IMR-90 (cell line): Measurements from ENCODE around the gene OPCML. TPM values are rescaled to one million over a fixed set of nuclear protein-coding genes. Genes with fewer than 3 reads are reported as not detected.

Experiments
- ATAC-seq: fragments of 200-7000 bp; cut with Tn5 transposase; 2 replicates; pipeline ENCODE4 v1.9.1; 2020; ENCODE audit warnings: low read depth, mild to moderate bottlenecking, moderate library complexity
- BruUV-seq: library from RNA; stranded (reverse); fragments of 400-500 nt; replicated peaks from 2 replicates; lab custom pipeline; 2021; lab: Mats Ljungman, UMichigan
- CTCF ChIA-PET: fragments of 300-600 bp; formaldehyde crosslinking; extraction: SDS; loops from one replicate; lab custom pipeline; 2021; ENCODE audit warnings: antibody characterized with exemption; lab: Yijun Ruan, JAX
- POLR2A ChIA-PET: fragments of 300-600 bp; sonication (Branson Sonifier 250); formaldehyde crosslinking; loops from one replicate; lab custom pipeline; 2022; ENCODE audit warnings: antibody characterized with exemption; ENCODE audit not compliant: unreplicated experiment; lab: Charles Lee
- DNase-seq: peaks from one replicate; pipeline ENCODE4 v3.0.0; 2013
- H2AFZ ChIP-seq: replicated peaks from 2 replicates; pipeline ENCODE3; 2013; ENCODE audit warnings: low read length, mild to moderate bottlenecking; ENCODE audit not compliant: poor library complexity
- H2AK5ac ChIP-seq: 2 replicates; pipeline ENCODE4 v1.6.1; 2013; ENCODE audit warnings: low read depth, low read length, inconsistent platforms
- H2AK9ac ChIP-seq: replicated peaks from 2 replicates; pipeline ENCODE3; 2013; ENCODE audit warnings: mild to moderate bottlenecking, low read depth, low read length, moderate library complexity; ENCODE audit not compliant: poor library complexity
- H2BK120ac ChIP-seq: 2 replicates; pipeline ENCODE4 v1.6.1; 2013; ENCODE audit warnings: low read depth, low read length, inconsistent platforms
- H2BK15ac ChIP-seq: 3 replicates; pipeline ENCODE4 v1.6.1; 2013; ENCODE audit warnings: low read depth, low read length, inconsistent platforms
- H2BK20ac ChIP-seq: 2 replicates; pipeline ENCODE4 v1.6.1; 2013; ENCODE audit warnings: low read depth, mild to moderate bottlenecking, inconsistent platforms, low read length, moderate library complexity
- H2BK5ac ChIP-seq: 2 replicates; pipeline ENCODE4 v1.6.1; 2013; ENCODE audit warnings: mild to moderate bottlenecking, low read depth, low read length, inconsistent platforms; ENCODE audit not compliant: poor library complexity, severe bottlenecking
- H3K14ac ChIP-seq: replicated peaks from 2 replicates; pipeline ENCODE4 v1.6.1; 2013; ENCODE audit warnings: low read depth, low read length, inconsistent platforms
- H3K18ac ChIP-seq: 2 replicates; pipeline ENCODE4 v1.6.1; 2013; ENCODE audit warnings: low read depth, low read length, control low read depth
- H3K23ac ChIP-seq: 2 replicates; pipeline ENCODE4 v1.6.1; 2013; ENCODE audit warnings: low read depth, low read length, inconsistent platforms
- H3K27ac ChIP-seq: 2 replicates; pipeline ENCODE4 v1.5.1; 2013; ENCODE audit warnings: mild to moderate bottlenecking, control low read depth, low read length; ENCODE audit not compliant: insufficient read depth
- H3K27me3 ChIP-seq: 2 replicates; pipeline ENCODE4 v1.6.1; 2013; ENCODE audit warnings: low read length; ENCODE audit not compliant: control insufficient read depth, insufficient read depth
- H3K36me3 ChIP-seq: 2 replicates; pipeline ENCODE4 v1.6.1; 2013; ENCODE audit warnings: low read length, mixed read lengths; ENCODE audit not compliant: control insufficient read depth, insufficient read depth
- H3K4ac ChIP-seq: 2 replicates; pipeline ENCODE4 v1.6.1; 2013; ENCODE audit warnings: low read depth, low read length, inconsistent platforms
- H3K4me1 ChIP-seq: 2 replicates; pipeline ENCODE4 v1.6.1; 2013; ENCODE audit warnings: low read length, mixed read lengths; ENCODE audit not compliant: control insufficient read depth, insufficient read depth
- H3K4me2 ChIP-seq: 2 replicates; pipeline ENCODE4 v1.6.1; 2013; ENCODE audit warnings: low read depth, mild to moderate bottlenecking, control low read depth, low read length, moderate library complexity
- H3K4me3 ChIP-seq: 2 replicates; pipeline ENCODE4 v1.5.1; 2013; ENCODE audit warnings: low read depth, mild to moderate bottlenecking, control low read depth, low read length, moderate library complexity; ENCODE audit not compliant: insufficient read depth
- H3K56ac ChIP-seq: 2 replicates; pipeline ENCODE4 v1.6.1; 2013; ENCODE audit warnings: low read length, inconsistent platforms; ENCODE audit not compliant: insufficient read depth; ENCODE audit errors: extremely low read depth
- H3K79me1 ChIP-seq, 2 experiments: 2 replicates each; pipeline ENCODE4 v1.6.1; 2013; ENCODE audit warnings: low read length in 2 of 2, inconsistent platforms in 1 of 2, low read depth in 1 of 2
- H3K9ac ChIP-seq: 2 replicates; pipeline ENCODE4 v1.6.1; 2013; ENCODE audit warnings: low read depth, low read length, control low read depth
- H3K9me1 ChIP-seq: 2 replicates; pipeline ENCODE4 v1.6.1; 2013; ENCODE audit warnings: low read length, inconsistent platforms; ENCODE audit not compliant: insufficient read depth
- H3K9me3 ChIP-seq: 2 replicates; pipeline ENCODE4 v1.6.1; 2013; ENCODE audit warnings: low read length; ENCODE audit not compliant: control insufficient read depth, insufficient read depth
- H4K20me1 ChIP-seq: 2 replicates; pipeline ENCODE4 v1.6.1; 2013; ENCODE audit warnings: low read length, inconsistent platforms; ENCODE audit not compliant: insufficient read depth
- H4K5ac ChIP-seq: 2 replicates; pipeline ENCODE4 v1.6.1; 2013; ENCODE audit warnings: mild to moderate bottlenecking, low read depth, low read length, control low read depth
- H4K8ac ChIP-seq, 2 experiments: 2 replicates each; pipeline ENCODE4 v1.6.1; 2013; ENCODE audit warnings: low read depth in 2 of 2, low read length in 2 of 2, control low read depth in 1 of 2, inconsistent platforms in 1 of 2
- H4K91ac ChIP-seq: 2 replicates; pipeline ENCODE4 v1.6.1; 2013; ENCODE audit warnings: low read depth, low read length, inconsistent platforms; ENCODE audit not compliant: insufficient read depth
- CHD1 ChIP-seq: IDR thresholded peaks from 2 replicates; pipeline ENCODE4 v1.6.1; 2012; ENCODE audit warnings: low read depth, low read length, improper control_type of control experiment
- FOS ChIP-seq: fragments of 150-350 bp; IDR thresholded peaks from 2 replicates; pipeline ENCODE4 v1.6.1; 2016; ENCODE audit warnings: low read depth, low read length
- MAFK ChIP-seq: IDR thresholded peaks from 2 replicates; pipeline ENCODE4 v1.6.1; 2012; ENCODE audit warnings: low read depth, low read length, improper control_type of control experiment
- MXI1 ChIP-seq: IDR thresholded peaks from 2 replicates; pipeline ENCODE4 v1.6.1; 2012; ENCODE audit warnings: low read depth, mild to moderate bottlenecking, low read length, moderate library complexity, borderline replicate concordance
- RCOR1 ChIP-seq: IDR thresholded peaks from 2 replicates; pipeline ENCODE4 v1.6.1; 2012; ENCODE audit warnings: mild to moderate bottlenecking, low read length, improper control_type of control experiment; ENCODE audit not compliant: insufficient replicate concordance
- RFX5 ChIP-seq: IDR thresholded peaks from 2 replicates; pipeline ENCODE4 v1.8.0; 2012; ENCODE audit warnings: low read depth, mild to moderate bottlenecking, low read length, moderate library complexity
- WGBS, 2 experiments: methylation state at CpG; one replicate each; pipeline versions ENCODE4 v1.1.5 to v1.1.7; 2013; ENCODE audit warnings: missing lambda C conversion rate in 2 of 2; ENCODE audit not compliant: insufficient read length in 1 of 2; ENCODE audit errors: extremely low coverage in 2 of 2; 5-methylcytosine and 5-hydroxymethylcytosine counted together
- dilution Hi-C: fragments of 300-500 bp; cut with HindIII; formaldehyde crosslinking; loops from one replicate; pipeline ENCODE4 v1.14.3; 2018; ENCODE audit warnings: low sequenced_read_pairs; ENCODE audit not compliant: unreplicated experiment
- in situ Hi-C: fragments of 300-500 bp; cut with MboI; formaldehyde crosslinking; loops from 3 replicates; pipeline ENCODE4 v1.14.3; 2019; ENCODE audit warnings: low sequenced_read_pairs, inconsistent platforms, mixed read lengths
- intact Hi-C: fragments of 100-400 bp; cut with micrococcal nuclease; formaldehyde crosslinking; loops from 2 replicates; pipeline ENCODE4 v1.10.0; 2022
- polyA plus RNA-seq, 3 experiments: library from polyadenylated mRNA; depleted of rRNA; stranded (reverse); fragments of >200 nt; gene quantifications; 2 replicates each; pipeline ENCODE4 v1.2.3, GENCODE V29; 2012; ENCODE audit warnings: low replicate concordance in 1 of 3
- total RNA-seq: library from RNA; depleted of rRNA; stranded (reverse); fragments of >200 nt; gene quantifications from 2 replicates; pipeline ENCODE4 v1.2.3, GENCODE V29; 2012
- TF ChIP-seq, protein P1 (sequence below): conservative IDR thresholded peaks from 2 replicates; pipeline ENCODE4 v1.5.1; 2012; ENCODE audit warnings: mild to moderate bottlenecking, low read depth, low read length, improper control_type of control experiment

Gene OPCML
- total and polyA plus RNA-seq, 2 of the 4 experiments (the other 2 are of a cell fraction) = under 0.01 to 2.6 TPM

GRCh38 chr11:133529807-133530500, 2.3 kb downstream of the OPCML start:
- no peak overlapping the region for H4K8ac ChIP-seq
- H2AFZ ChIP-seq = no peak overlapping the region
- H3K18ac ChIP-seq = no peak overlapping the region
- H4K20me1 ChIP-seq = no peaks in the 10 kb centered on the region
- in situ Hi-C loops = no loop called here
- BruUV-seq = no TSS peak
- H2AK5ac ChIP-seq = no peak overlapping the region
- 0% methylated on average over 1 of the region's 18 CpGs; no CpG with 5 or more reads in 1 of the 2 experiments for WGBS, 2 experiments
- no peaks in the 10 kb centered on the region for H3K27me3 ChIP-seq
- H4K5ac ChIP-seq = no peak overlapping the region
- H3K4me2 ChIP-seq = no peak overlapping the region
- no peak overlapping the region for H3K23ac ChIP-seq
- no peaks in the 10 kb centered on the region for H3K9me1 ChIP-seq
- dilution Hi-C loops = no loop called here
- H2BK20ac ChIP-seq = no peak overlapping the region
- intact Hi-C loops = no loop called here
- H3K79me1 ChIP-seq = no peaks in the 10 kb centered on the region
- CTCF ChIA-PET = no interaction called here
- H3K9me3 ChIP-seq = peaks cover 57% of the 10 kb centered on the region
- no peak overlapping the region for H2AK9ac ChIP-seq
- no peak overlapping the region for H3K4ac ChIP-seq
- DNase-seq = no peak
- no peak overlapping the region for H4K91ac ChIP-seq
- no peak overlapping the region for H3K27ac ChIP-seq
- POLR2A ChIA-PET = no interaction called here
- H3K4me3 ChIP-seq = no peak overlapping the region
- no peaks in the 10 kb centered on the region for H3K4me1 ChIP-seq
- H3K56ac ChIP-seq = no peak overlapping the region
- H3K14ac ChIP-seq = no peak overlapping the region
- ATAC-seq = no peak
- H2BK120ac ChIP-seq = no peak overlapping the region
- no peaks in the 10 kb centered on the region for H3K36me3 ChIP-seq
- no peak overlapping the region for H2BK15ac ChIP-seq
- TF ChIP-seq MXI1 (no peak), MAFK (no peak), RFX5 (no peak), FOS (no peak), RCOR1 (no peak), CHD1 (no peak)
- TF ChIP-seq, protein P1, sequence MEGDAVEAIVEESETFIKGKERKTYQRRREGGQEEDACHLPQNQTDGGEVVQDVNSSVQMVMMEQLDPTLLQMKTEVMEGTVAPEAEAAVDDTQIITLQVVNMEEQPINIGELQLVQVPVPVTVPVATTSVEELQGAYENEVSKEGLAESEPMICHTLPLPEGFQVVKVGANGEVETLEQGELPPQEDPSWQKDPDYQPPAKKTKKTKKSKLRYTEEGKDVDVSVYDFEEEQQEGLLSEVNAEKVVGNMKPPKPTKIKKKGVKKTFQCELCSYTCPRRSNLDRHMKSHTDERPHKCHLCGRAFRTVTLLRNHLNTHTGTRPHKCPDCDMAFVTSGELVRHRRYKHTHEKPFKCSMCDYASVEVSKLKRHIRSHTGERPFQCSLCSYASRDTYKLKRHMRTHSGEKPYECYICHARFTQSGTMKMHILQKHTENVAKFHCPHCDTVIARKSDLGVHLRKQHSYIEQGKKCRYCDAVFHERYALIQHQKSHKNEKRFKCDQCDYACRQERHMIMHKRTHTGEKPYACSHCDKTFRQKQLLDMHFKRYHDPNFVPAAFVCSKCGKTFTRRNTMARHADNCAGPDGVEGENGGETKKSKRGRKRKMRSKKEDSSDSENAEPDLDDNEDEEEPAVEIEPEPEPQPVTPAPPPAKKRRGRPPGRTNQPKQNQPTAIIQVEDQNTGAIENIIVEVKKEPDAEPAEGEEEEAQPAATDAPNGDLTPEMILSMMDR = no peak
- H3K9ac ChIP-seq = no peak overlapping the region
- H2BK5ac ChIP-seq = no peak overlapping the region
